NOMO-1 treated with DMSO at 0.1 percent for 48 hours (cell line): ENCODE data around the gene USP34.
A peak's percentile ranks its signal among the peaks of the same experiment; 100 is the strongest.
"Not testable (repeated sequence)": the region's sequence is repeated elsewhere in the genome, so short reads cannot be mapped to it uniquely, and the experiment has no call there.

Source experiments
- DNase-seq: peaks from one replicate; lab custom pipeline; 2025; ENCODE audit not compliant: unreplicated experiment; lab: John Stamatoyannopoulos, UW

The USP34 gene

DNA sequence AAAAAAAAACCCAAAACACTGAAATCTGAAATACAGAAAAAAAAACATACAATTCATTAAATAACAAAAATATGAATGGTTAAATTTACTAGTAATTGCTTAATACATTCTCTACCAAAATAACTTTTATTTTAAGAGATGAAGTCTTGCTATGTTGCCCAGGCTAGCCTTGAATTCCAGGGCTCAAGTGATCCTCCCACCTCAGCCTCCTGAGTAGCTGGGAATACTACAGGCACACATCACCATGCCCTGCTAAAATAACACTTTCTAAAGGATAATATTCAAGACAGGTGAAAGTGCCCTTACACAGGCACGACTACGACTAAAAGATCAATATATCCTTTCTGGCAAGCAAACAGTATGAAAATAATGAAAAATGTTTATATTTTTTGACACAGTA lies 9.5 kb downstream of the USP34 start:
- DNase-seq: no peak

- DNase-seq: no peak
These were observed 10.7 kb downstream of the USP34 start for GRCh38 chr2:61460163-61460562.

GRCh38 chr2:61456746-61457420 lies 14.0 kb downstream of the USP34 start:
- DNase-seq: no peak

- DNase-seq: no peak
These were observed 14.7 kb downstream of the USP34 start for GRCh38 chr2:61456070-61456745.

DNA sequence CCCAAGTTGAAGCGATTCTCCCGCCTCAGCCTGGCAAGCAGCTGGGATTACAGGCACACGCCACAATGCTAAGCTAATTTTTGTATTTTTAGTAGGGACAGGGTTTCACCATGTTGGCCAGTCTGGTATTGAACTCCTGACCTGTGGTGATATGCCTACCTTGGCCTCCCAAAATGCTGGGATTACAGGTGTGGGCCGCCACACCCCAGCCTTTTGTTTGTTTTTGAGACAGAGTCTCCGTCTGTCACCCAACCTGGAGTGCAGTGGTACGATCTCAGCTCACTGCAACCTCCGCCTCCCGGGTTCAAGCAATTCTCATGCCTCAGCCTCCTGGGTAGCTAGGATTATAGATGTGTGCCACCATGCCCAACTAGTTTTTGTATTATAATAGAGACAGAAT lies 15.9 kb downstream of the USP34 start:
- not testable (repeated sequence) for DNase-seq

DNA sequence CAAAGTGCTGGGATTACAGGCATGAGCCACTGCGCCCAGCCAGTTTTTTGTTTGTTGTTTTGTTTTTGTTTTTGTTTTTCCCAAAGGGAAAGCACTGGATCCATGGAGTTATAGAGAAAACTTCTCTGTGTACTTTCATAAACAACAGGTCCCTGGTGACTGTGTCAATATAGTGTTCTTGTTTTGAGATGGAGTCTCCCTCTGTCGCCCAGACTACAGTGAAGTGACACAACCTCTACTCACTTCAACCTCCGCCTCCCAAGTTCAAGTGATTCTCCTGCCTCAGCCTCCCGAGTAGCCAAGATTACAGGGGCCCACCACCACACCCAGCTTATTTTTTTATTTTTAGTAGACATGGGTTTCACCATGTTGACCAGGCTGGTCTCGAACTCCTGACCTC lies 16.5 kb downstream of the USP34 start:
- DNase-seq: no peak

- no peak for DNase-seq
These were observed 18.5 kb downstream of the USP34 start for GRCh38 chr2:61452392-61452791.

DNA sequence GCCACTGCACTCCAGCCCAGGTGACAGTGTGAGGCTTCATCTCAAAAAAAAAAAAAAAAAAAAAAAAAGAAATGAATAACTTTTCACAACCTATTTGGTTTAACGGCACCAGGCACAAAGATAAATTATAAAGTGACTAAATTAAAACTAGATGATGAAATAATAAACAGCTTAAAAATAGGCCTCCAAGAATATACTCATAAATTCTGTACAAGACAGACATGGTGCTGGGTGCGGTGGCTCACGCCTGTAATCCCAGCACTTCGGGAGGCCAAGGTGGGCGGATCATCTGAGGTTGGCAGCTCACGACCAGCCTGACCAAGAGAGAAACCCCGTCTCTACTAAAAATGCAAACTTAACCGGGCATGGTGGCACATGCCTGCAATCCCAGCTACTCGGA lies 19.7 kb downstream of the USP34 start:
- DNase-seq: no peak

DNA sequence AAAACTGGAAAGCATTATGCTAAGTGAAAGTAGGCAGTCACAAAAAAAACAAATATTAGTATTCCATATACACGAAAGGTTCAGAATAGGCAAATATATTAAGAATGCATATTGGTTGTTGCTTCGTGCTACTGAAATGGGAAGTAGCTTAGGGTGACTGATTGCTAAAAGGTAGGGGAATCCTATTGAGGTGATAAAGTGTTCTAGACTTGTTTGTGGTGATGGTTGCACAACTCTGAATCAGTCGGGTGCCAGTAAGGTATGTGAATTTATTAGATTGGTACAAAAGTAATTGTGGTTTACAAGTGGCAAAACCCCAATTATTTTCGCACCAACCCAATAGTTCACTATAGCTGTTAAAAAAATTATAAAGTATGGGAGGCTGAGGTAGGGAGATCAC lies 20.7 kb downstream of the USP34 start:
- peak; percentile 67 for DNase-seq

GRCh38 chr2:61448229-61448628 lies 22.7 kb downstream of the USP34 start:
- no peak for DNase-seq

- not testable (repeated sequence) for DNase-seq
These were observed 23.9 kb downstream of the USP34 start for GRCh38 chr2:61446971-61447370.

- peak; percentile 99 for DNase-seq
These were observed 27.4 kb downstream of the USP34 start for GRCh38 chr2:61443342-61444041.

DNA sequence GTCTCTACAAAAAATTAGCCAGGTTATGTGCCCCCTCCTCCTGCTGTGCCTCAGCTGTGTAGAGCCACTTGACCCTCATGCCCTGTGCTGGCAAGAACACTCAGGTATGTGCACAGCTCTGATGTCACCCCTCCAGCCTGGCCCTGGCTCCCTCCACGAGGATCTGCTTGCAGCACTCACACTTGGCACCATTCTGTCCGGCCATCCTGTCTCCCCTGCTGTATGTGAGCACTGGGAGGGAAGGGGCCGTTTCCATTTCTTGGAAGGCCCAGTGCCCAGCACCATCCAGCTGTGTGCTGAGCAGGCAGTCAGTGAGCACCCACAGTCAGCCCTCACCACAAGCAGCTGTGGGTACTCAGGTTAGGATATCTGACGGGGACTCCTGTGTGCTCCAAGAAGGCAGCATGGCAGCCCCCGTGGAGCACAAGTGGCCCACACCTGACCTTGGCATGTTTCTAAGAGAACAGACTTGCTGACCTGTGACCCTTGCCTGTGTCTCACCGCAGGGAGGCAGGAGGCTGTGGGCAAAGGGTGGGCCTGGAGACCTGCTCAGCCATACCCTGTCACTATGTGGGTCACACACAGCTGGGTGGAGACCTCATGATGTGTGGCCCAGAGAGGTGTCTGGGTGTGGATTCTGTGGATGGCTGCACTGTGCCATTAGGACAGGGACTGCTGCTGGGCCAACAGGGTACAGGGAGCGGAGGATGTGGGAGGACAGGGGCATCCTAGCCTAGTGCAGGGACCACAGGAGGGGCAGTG lies 31.5 kb downstream of the USP34 start:
- no peak for DNase-seq

DNA sequence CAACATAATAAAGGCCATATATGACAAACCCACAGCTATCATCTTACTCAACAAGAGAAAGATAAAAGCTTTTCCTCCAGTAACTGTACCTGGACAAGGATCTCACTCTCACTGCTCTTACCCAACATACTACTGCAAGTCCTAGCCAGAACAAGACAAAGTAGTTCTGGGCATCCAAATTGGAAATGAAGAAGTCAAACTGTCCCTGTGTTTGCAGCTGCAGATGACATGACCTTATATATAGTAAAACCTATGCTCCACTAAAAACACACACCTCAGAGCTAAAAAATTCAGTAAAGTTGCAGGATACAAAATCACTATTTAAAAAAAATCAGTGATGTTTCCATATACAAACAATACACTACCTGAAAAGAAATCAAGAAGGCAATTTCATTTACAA lies 32.2 kb downstream of the USP34 start:
- no peak for DNase-seq

DNA sequence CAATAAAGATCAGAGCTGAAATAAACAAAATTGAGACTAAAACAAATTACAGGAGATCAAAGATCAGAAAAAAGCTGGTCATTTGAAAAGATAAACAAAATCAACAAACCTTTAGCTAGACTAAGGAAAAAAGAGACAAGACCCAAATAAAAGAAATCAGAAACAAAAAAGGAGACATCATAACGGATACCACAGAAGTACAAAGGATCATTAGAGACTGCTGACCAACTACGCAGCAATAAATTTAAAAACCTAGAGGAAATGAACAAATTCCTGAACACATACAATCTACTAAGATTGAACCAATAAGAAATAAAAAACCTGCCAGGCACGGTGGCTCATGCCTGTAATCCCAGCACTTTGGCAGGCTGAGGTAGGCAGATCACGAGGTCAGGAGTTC lies 33.7 kb downstream of the USP34 start:
- no peak for DNase-seq

- no peak for DNase-seq
These were observed 34.8 kb downstream of the USP34 start for GRCh38 chr2:61436092-61436491.

GRCh38 chr2:61435291-61435690 lies 35.6 kb downstream of the USP34 start:
- DNase-seq: no peak

- peak; percentile 89 for DNase-seq
These were observed 36.6 kb downstream of the USP34 start for GRCh38 chr2:61434314-61434713.

- no peak for DNase-seq
These were observed 37.3 kb downstream of the USP34 start for GRCh38 chr2:61433606-61434005.

DNA sequence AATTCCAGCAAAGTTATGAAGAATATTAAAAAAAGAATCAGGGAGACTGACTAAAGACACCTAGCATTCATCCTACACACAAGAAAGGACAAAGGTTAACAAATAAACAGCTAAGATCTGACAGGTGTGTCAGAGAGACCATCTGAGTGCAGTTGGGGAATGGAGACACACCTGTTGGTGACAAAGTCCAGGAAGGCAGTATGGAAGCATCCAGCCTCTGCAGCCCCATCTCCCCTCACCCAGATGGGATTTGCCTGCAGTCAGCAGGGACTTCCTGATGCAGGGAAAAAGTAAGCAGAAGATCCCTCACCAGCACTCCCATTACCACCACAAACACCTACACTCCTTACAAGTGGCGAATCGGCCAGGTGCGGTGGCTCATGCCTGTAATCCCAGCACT lies 37.9 kb downstream of the USP34 start:
- DNase-seq: no peak

GRCh38 chr2:61431345-61431744 lies 39.5 kb downstream of the USP34 start:
- no peak for DNase-seq
